Endothelial cell of umbilical vein (primary cell): ENCODE measurements around the gene GOLGA6L25.
"Not testable (repeated sequence)": the region's sequence is repeated elsewhere in the genome, so short reads cannot be mapped to it uniquely, and the experiment has no call there.

Experiments used
- EZH2 ChIP-seq: IDR thresholded peaks from 2 replicates; pipeline ENCODE4 v1.6.1; 2012; ENCODE audit warnings: borderline replicate concordance, low read depth, mild to moderate bottlenecking, moderate library complexity, low read length, inconsistent platforms; ENCODE audit not compliant: severe bottlenecking
- GATA2 ChIP-seq: IDR thresholded peaks from 2 replicates; pipeline ENCODE4 v1.7.0; 2011; ENCODE audit warnings: low read depth, mild to moderate bottlenecking, moderate library complexity, mixed read lengths, low read length; ENCODE audit not compliant: insufficient read length, insufficient read depth
- JUN ChIP-seq: IDR thresholded peaks from 2 replicates; pipeline ENCODE4 v1.6.1; 2011; ENCODE audit warnings: borderline replicate concordance, low read depth; ENCODE audit not compliant: insufficient read length, insufficient read depth
- MYC ChIP-seq: IDR thresholded peaks from one replicate; pipeline ENCODE4 v1.6.1; 2011; ENCODE audit warnings: mild to moderate bottlenecking, low read depth, low read length
- POLR2A ChIP-seq: IDR thresholded peaks from 2 replicates; pipeline ENCODE4 v1.6.1; 2012; ENCODE audit warnings: low read depth, mild to moderate bottlenecking, control low read depth, low read length
- POLR2AphosphoS5 ChIP-seq: IDR thresholded peaks from 2 replicates; pipeline ENCODE4 v1.6.1; 2012; ENCODE audit warnings: low read depth, mild to moderate bottlenecking, control low read depth, low read length, moderate library complexity; ENCODE audit not compliant: insufficient read depth
- TF ChIP-seq, protein P1 (sequence below), 2 donors: IDR thresholded peaks; 1 replicate in 1 of 2; 2 replicates in 1 of 2; pipeline ENCODE4 v1.5.1; 2011; ENCODE audit warnings: low read length in 2 of 2, mild to moderate bottlenecking in 2 of 2, moderate library complexity in 2 of 2, control low read depth in 1 of 2, inconsistent platforms in 1 of 2, low read depth in 1 of 2; ENCODE audit not compliant: insufficient read depth in 1 of 2; ENCODE audit errors: extremely low read depth in 1 of 2
- TF ChIP-seq, protein P2 (sequence below): IDR thresholded peaks from 2 replicates; pipeline ENCODE4 v1.6.1; 2011; ENCODE audit not compliant: insufficient read depth, insufficient read length

DNA sequence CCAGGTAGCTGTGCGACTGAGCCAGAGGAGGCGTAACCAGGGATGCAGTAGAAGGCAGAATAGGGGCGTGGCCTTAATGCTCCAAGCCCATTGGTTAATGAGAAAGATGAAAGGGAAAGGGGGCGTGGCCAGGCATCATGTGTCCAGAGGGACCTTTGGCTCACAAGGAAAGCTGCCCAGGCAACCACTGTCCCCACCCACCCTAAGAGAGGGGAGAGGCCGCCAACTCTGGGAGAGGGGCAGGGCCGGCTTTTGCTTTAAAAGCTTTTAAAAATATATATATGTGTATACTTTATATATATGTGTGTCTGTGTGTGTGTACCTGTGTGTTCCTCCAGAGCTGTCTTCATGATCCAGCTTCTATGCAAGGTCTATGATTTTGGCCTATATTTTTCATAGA, 20.4 kb upstream of the GOLGA6L25 start, which contains the start of gene GOLGA8G:
- not testable (repeated sequence) for TF ChIP-seq POLR2A, POLR2AphosphoS5, JUN, EZH2, MYC, GATA2
- TF ChIP-seq, protein P1, sequence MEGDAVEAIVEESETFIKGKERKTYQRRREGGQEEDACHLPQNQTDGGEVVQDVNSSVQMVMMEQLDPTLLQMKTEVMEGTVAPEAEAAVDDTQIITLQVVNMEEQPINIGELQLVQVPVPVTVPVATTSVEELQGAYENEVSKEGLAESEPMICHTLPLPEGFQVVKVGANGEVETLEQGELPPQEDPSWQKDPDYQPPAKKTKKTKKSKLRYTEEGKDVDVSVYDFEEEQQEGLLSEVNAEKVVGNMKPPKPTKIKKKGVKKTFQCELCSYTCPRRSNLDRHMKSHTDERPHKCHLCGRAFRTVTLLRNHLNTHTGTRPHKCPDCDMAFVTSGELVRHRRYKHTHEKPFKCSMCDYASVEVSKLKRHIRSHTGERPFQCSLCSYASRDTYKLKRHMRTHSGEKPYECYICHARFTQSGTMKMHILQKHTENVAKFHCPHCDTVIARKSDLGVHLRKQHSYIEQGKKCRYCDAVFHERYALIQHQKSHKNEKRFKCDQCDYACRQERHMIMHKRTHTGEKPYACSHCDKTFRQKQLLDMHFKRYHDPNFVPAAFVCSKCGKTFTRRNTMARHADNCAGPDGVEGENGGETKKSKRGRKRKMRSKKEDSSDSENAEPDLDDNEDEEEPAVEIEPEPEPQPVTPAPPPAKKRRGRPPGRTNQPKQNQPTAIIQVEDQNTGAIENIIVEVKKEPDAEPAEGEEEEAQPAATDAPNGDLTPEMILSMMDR (IDR thresholded peaks at IDR 0.05; ENCODE audit: extremely low read depth in 1 of 2, insufficient read depth in 1 of 2, low read depth in 1 of 2, low read length in 2 of 2): not testable (repeated sequence)
- TF ChIP-seq, protein P2, sequence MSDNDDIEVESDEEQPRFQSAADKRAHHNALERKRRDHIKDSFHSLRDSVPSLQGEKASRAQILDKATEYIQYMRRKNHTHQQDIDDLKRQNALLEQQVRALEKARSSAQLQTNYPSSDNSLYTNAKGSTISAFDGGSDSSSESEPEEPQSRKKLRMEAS: not testable (repeated sequence)
